ENCODE results near the gene CHRM5.

The CHRM5 gene

DNA sequence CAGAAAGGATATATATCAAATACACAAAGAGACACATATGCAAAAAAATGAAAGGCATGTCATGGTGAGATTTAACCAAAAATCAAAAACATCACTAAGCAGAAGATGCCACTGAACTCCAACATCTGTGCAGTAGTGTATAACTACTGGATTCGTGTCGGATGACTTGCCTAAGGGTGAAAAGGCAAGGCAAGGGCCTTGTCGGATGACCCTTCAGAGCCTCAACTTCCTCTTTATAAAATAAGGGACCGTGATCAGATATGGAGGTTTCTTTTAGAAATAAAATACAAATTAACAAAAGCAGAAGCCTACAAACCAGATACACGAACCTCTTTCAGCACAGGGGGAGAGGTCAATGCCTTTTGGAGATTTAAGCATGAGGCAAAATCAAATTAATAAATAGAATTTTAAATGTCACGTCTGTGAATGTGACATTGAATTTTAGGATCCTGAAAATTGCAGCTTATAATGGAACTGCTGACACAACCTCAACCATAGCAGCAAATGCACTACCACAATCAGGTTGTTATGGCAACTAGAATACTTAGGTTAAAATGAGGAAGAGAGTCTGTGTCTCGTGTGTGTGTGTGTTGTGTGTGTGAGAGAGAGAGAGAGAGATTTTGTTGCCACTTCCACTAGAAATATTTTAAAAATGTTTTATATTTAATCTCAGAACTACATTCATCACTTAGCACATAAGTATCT lies 8.3 kb upstream of the CHRM5 start:
- H3K9me3 ChIP-seq (ENCODE audit: control insufficient read depth, insufficient read depth, low read depth, low read length) = no peaks in the 10 kb centered on the region
- no peaks in the 10 kb centered on the region for H3K27me3 ChIP-seq (ENCODE audit: control insufficient read depth, insufficient read depth, low read length)
- H3K4me1 ChIP-seq (ENCODE audit: control insufficient read depth, insufficient read depth, low read length) = no peaks in the 10 kb centered on the region
- no peaks in the 10 kb centered on the region for H3K36me3 ChIP-seq (ENCODE audit: control insufficient read depth, insufficient read depth, low read length)
- no peak overlapping the region for H3K4me3 ChIP-seq (ENCODE audit: low read depth, low read length)
- no peak overlapping the region for H3K9ac ChIP-seq (ENCODE audit: low read length)
- H3K27ac ChIP-seq (ENCODE audit: low read depth, low read length) = no peak overlapping the region

DNA sequence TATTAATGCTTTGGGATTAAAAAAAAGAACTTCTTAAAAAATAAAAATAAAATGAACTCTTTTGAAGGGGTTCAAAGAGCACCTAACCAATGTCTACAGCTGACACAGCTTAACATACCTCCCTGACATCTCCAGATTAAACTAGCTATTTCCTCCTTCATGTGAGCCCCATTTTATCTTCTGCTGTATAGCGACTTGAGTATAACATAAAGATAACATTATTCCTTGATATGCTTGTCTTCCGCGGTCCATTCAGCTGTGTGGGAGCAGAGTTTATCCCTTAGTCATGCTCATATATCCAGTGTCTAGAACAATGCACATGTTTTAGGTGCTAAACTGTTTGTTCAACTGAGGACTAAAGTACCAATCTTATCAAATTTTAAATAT lies 7.8 kb upstream of the CHRM5 start:
- H3K36me3 ChIP-seq (ENCODE audit: control insufficient read depth, insufficient read depth, low read length) = no peaks in the 10 kb centered on the region
- H3K4me3 ChIP-seq (ENCODE audit: low read depth, low read length) = no peak overlapping the region
- no peaks in the 10 kb centered on the region for H3K9me3 ChIP-seq (ENCODE audit: control insufficient read depth, insufficient read depth, low read depth, low read length)
- H3K27me3 ChIP-seq (ENCODE audit: control insufficient read depth, insufficient read depth, low read length) = no peaks in the 10 kb centered on the region
- H3K27ac ChIP-seq (ENCODE audit: low read depth, low read length) = no peak overlapping the region
- no peaks in the 10 kb centered on the region for H3K4me1 ChIP-seq (ENCODE audit: control insufficient read depth, insufficient read depth, low read length)
- no peak overlapping the region for H3K9ac ChIP-seq (ENCODE audit: low read length)

DNA sequence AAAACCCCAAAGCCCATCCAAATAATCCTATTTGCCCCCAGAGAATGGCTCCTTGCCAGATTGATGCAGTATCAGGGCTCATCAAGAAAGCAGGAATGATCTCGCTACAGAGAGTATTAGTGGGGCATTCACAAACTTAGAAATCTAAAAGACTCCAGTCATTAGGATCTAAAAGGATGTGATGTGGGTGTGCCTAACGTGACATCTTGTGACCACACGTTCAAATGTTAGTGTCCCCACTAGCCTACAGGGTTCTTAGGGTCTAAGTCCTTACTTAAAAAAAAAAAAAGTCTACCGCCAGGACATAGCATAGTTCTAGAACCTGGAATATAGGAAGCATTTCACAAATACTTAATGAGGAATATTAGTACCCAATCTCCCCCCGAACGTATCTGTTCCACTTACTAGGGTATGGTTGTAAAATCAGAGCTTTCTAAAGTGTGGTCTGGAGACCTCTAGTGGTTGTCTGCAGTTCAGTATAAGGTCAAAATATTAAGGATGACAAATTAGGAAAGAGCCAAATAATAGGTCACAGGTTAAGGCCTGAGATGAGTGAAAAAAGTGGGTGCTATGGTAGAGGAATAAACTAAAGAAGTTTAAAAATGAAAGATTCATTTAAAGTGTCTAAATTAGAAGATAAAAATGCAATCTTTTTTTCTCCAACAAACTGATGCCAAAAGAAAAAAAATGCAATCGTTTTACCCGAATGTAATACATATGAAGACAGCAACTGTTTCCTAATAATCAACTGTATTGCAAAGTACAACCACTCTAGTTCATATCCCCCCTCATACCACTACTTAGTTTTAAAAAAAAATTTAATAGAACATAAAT lies 4.2 kb upstream of the CHRM5 start:
- Histone ChIP-seq H3K27me3 (ENCODE audit: control insufficient read depth, insufficient read depth, low read length) (no peaks in the 10 kb centered on the region), H3K27ac (ENCODE audit: low read depth, low read length) (no peak overlapping the region), H3K36me3 (ENCODE audit: control insufficient read depth, insufficient read depth, low read length) (no peaks in the 10 kb centered on the region), H3K9me3 (ENCODE audit: control insufficient read depth, insufficient read depth, low read depth, low read length) (no peaks in the 10 kb centered on the region), H3K4me3 (ENCODE audit: low read depth, low read length) (no peak overlapping the region), H3K4me1 (ENCODE audit: control insufficient read depth, insufficient read depth, low read length) (no peaks in the 10 kb centered on the region), H3K9ac (ENCODE audit: low read length) (no peak overlapping the region)

DNA sequence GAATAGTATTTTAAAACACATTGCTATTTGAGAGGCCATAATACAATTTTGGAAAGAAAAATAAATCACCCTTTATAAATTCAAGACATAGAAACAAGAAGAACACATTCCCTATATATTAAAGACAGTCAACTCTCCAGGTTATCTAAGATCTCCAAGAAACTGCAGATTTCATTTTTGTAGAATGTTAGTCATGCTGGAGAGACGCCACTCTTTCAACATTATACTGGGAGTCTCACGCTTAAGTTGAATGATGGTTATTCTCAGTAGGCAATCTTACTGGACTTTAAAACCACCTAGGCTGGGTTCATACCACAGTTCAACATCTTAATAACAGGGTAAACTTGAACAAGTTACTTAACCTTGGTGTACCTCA lies 3.6 kb upstream of the CHRM5 start:
- Histone ChIP-seq H3K4me3 (ENCODE audit: low read depth, low read length) (no peak overlapping the region), H3K9ac (ENCODE audit: low read length) (no peak overlapping the region), H3K4me1 (ENCODE audit: control insufficient read depth, insufficient read depth, low read length) (no peaks in the 10 kb centered on the region), H3K9me3 (ENCODE audit: control insufficient read depth, insufficient read depth, low read depth, low read length) (no peaks in the 10 kb centered on the region), H3K27me3 (ENCODE audit: control insufficient read depth, insufficient read depth, low read length) (no peaks in the 10 kb centered on the region), H3K36me3 (ENCODE audit: control insufficient read depth, insufficient read depth, low read length) (no peaks in the 10 kb centered on the region), H3K27ac (ENCODE audit: low read depth, low read length) (no peak overlapping the region)

DNA sequence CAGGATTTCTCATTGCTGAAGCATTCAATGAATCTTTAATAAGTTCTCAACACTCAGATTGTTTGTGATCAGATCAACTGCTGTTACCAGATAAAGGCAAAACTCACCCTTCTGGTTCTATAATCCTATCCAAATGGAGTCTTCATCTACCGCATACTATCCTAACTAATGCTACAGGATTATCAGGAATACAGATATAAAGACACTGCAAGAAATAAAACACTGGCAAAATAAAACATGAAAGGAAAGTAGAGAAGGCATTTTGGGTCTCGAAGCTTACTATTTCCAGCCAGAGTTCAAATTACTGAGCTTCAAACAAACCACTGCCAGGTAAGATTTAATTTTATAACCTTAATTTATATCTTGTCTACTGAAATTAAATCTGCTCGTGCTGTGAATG lies 524 bp downstream of the CHRM5 start:
- Histone ChIP-seq H3K36me3 (ENCODE audit: control insufficient read depth, insufficient read depth, low read length) (no peaks in the 10 kb centered on the region), H3K27me3 (ENCODE audit: control insufficient read depth, insufficient read depth, low read length) (no peaks in the 10 kb centered on the region), H3K4me1 (ENCODE audit: control insufficient read depth, insufficient read depth, low read length) (no peaks in the 10 kb centered on the region), H3K9me3 (ENCODE audit: control insufficient read depth, insufficient read depth, low read depth, low read length) (no peaks in the 10 kb centered on the region), H3K4me3 (ENCODE audit: low read depth, low read length) (no peak overlapping the region), H3K27ac (ENCODE audit: low read depth, low read length) (no peak overlapping the region), H3K9ac (ENCODE audit: low read length) (no peak overlapping the region)

DNA sequence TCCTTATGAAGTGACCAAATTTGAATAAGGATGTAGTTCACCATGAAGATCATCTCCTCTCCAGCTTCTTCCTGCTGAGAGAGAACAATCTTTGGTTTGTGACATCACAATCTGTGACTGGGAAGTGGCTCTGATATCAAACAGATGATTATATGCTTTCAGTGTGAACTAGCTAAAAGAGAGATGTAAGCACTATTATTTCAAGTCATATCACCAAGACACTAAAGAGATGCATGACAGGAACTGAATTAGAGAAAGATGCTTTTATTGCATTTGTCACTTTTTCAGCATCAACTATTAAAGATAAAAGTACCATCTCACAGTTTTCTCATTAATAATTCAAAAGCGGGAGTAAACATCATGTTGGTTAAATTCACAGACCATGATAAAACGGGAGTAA lies 3.5 kb downstream of the CHRM5 start:
- H3K4me3 ChIP-seq (ENCODE audit: low read depth, low read length) = no peak overlapping the region
- H3K27ac ChIP-seq (ENCODE audit: low read depth, low read length) = no peak overlapping the region
- no peaks in the 10 kb centered on the region for H3K36me3 ChIP-seq (ENCODE audit: control insufficient read depth, insufficient read depth, low read length)
- no peaks in the 10 kb centered on the region for H3K9me3 ChIP-seq (ENCODE audit: control insufficient read depth, insufficient read depth, low read depth, low read length)
- H3K4me1 ChIP-seq (ENCODE audit: control insufficient read depth, insufficient read depth, low read length) = no peaks in the 10 kb centered on the region
- H3K27me3 ChIP-seq (ENCODE audit: control insufficient read depth, insufficient read depth, low read length) = no peaks in the 10 kb centered on the region
- no peak overlapping the region for H3K9ac ChIP-seq (ENCODE audit: low read length)

DNA sequence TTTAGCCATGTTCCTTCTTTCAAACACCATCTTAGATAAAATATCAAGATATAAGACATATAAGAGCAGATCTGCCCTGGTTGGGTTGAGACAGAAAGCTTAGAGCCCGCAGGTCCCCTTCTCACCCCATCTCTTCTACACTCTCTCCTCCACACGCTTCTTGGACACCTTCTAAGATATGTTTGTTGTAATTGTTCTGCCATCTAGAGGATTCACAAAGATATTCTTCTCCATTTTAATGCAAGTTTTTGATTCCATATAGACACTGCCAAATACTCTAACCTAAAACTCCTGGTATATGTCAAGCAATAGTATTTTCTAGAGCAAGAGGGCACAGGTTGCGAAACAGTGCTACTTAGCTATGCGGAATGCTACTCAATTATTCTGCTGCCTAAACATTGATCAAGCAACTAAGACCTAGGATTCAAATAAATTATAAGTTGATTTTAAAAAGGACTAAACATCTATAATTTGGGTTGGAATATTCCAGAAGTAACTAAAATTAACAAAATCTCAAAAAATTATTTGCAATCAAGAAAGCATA lies 6.8 kb downstream of the CHRM5 start:
- H3K4me1 ChIP-seq (ENCODE audit: control insufficient read depth, insufficient read depth, low read length) = no peaks in the 10 kb centered on the region
- H3K27me3 ChIP-seq (ENCODE audit: control insufficient read depth, insufficient read depth, low read length) = no peaks in the 10 kb centered on the region

DNA sequence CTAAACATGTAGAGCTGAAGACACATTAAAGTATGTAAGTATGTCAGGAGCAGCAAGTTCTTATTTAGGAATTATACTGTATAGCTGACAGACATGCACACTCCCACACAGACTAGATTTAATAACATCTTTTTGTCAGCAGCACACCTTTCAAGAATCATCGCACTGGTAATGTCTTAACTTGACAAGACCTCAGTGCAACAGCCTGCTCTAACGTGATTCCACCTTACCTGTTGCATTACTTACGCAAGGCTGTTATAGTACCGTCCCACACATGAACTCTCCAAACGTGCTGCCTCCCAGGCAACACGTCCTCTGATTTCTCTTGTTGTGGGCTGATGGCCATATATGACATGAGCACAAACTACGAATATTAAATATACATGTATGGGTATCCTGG lies 11.9 kb downstream of the CHRM5 start:
- Histone ChIP-seq H3K4me3 (ENCODE audit: low read depth, low read length) (no peak overlapping the region), H3K4me1 (ENCODE audit: control insufficient read depth, insufficient read depth, low read length) (peaks cover 3% of the 10 kb centered on the region; the same call in 1 of the 2 replicates), H3K9ac (ENCODE audit: low read length) (no peak overlapping the region), H3K36me3 (ENCODE audit: control insufficient read depth, insufficient read depth, low read length) (no peaks in the 10 kb centered on the region), H3K27me3 (ENCODE audit: control insufficient read depth, insufficient read depth, low read length) (no peaks in the 10 kb centered on the region), H3K9me3 (ENCODE audit: control insufficient read depth, insufficient read depth, low read depth, low read length) (no peaks in the 10 kb centered on the region), H3K27ac (ENCODE audit: low read depth, low read length) (no peak overlapping the region)

More for the DNA sequence above, 6.8 kb downstream of the CHRM5 start:
- H3K4me3 ChIP-seq (ENCODE audit: low read depth, low read length) = no peak overlapping the region
- no peaks in the 10 kb centered on the region for H3K36me3 ChIP-seq (ENCODE audit: control insufficient read depth, insufficient read depth, low read length)
- H3K9ac ChIP-seq (ENCODE audit: low read length) = no peak overlapping the region
- no peak overlapping the region for H3K27ac ChIP-seq (ENCODE audit: low read depth, low read length)
- H3K9me3 ChIP-seq (ENCODE audit: control insufficient read depth, insufficient read depth, low read depth, low read length) = no peaks in the 10 kb centered on the region

DNA sequence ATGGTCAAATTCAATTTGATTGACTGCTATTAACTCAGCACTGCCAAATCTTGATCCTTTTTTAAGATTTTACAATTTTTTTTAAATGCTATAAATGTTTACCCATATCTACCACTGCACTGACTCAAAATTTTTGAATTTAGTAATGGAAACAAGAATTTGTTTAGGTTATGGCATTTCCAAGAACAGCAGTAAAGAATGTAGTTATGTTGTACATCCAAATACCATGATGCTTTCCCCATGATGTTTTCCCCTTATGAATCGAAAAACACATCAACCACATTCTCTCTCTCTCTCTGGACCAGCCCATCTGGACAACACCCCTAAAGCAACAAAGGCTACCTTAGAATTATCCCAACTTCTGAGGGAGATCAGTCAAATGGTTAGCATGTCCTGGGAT lies 14.2 kb downstream of the CHRM5 start:
- Histone ChIP-seq H3K27me3 (ENCODE audit: control insufficient read depth, insufficient read depth, low read length) (no peaks in the 10 kb centered on the region), H3K9ac (ENCODE audit: low read length) (no peak overlapping the region), H3K4me1 (ENCODE audit: control insufficient read depth, insufficient read depth, low read length) (peaks cover 8% of the 10 kb centered on the region), H3K4me3 (ENCODE audit: low read depth, low read length) (no peak overlapping the region), H3K36me3 (ENCODE audit: control insufficient read depth, insufficient read depth, low read length) (no peaks in the 10 kb centered on the region), H3K9me3 (ENCODE audit: control insufficient read depth, insufficient read depth, low read depth, low read length) (no peaks in the 10 kb centered on the region), H3K27ac (ENCODE audit: low read depth, low read length) (no peak overlapping the region)

DNA sequence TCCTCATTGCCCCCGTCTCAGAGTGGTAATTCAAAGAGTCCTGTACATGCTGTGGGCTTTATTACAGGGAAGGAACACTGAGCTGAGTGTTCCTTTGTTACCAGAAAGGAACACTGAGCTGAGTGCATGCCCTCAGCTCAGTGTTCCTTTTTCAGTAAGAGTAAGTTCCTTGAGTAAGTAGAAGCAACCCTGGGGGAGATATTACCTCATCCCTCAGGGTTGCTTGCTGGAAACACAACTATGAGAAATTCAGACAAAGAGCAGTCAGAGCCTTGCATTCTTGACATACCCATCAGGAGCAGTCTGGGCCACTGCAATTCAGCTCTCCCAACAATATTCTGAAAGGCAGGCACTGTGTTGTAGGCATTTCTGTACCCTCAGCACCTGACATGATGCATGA lies 17.0 kb downstream of the CHRM5 start:
- no peaks in the 10 kb centered on the region for H3K27me3 ChIP-seq (ENCODE audit: control insufficient read depth, insufficient read depth, low read length)
- H3K27ac ChIP-seq (ENCODE audit: low read depth, low read length) = peak overlapping the region; percentile 42; the same call in 1 of the 2 replicates
- H3K4me1 ChIP-seq (ENCODE audit: control insufficient read depth, insufficient read depth, low read length) = peaks cover 8% of the 10 kb centered on the region
- no peak overlapping the region for H3K9ac ChIP-seq (ENCODE audit: low read length)
- no peak overlapping the region for H3K4me3 ChIP-seq (ENCODE audit: low read depth, low read length)
- H3K9me3 ChIP-seq (ENCODE audit: control insufficient read depth, insufficient read depth, low read depth, low read length) = no peaks in the 10 kb centered on the region
- no peaks in the 10 kb centered on the region for H3K36me3 ChIP-seq (ENCODE audit: control insufficient read depth, insufficient read depth, low read length)

DNA sequence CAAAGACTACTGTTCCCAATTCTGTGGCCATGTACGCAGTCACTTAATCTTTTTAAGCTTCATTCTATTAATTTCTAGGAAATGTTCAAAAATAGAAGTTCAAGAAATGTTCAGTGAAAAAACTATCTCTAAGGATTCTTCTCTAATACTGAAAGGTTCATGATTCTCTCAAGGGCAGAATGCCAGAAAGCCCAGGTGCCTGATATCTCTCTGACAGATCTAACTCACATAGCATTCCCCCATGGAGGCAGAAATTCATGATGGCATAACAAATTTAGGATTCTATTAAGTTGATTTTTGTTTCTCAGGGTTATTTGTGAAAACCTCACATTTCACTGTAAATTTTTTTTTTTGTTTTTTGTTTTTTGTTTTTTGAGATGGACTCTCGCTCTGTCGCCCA lies 17.5 kb downstream of the CHRM5 start:
- Histone ChIP-seq H3K27ac (ENCODE audit: low read depth, low read length) (peak overlapping the region; percentile 42; the same call in 1 of the 2 replicates), H3K36me3 (ENCODE audit: control insufficient read depth, insufficient read depth, low read length) (no peaks in the 10 kb centered on the region), H3K4me1 (ENCODE audit: control insufficient read depth, insufficient read depth, low read length) (peaks cover 8% of the 10 kb centered on the region), H3K27me3 (ENCODE audit: control insufficient read depth, insufficient read depth, low read length) (no peaks in the 10 kb centered on the region), H3K4me3 (ENCODE audit: low read depth, low read length) (no peak overlapping the region), H3K9me3 (ENCODE audit: control insufficient read depth, insufficient read depth, low read depth, low read length) (no peaks in the 10 kb centered on the region), H3K9ac (ENCODE audit: low read length) (no peak overlapping the region)

Measured in HUES6 (cell line).